Liver (tissue), 9 donors: Measurements from ENCODE around the gene CA10. TPM values are rescaled to one million over a fixed set of nuclear protein-coding genes. Genes with fewer than 3 reads are reported as not detected.

Source experiments
- DNase-seq: peaks from one replicate; pipeline ENCODE4 v3.0.0-alpha.2; 2017; ENCODE audit warnings: low spot score
- H3K27ac ChIP-seq, 2 donors: one replicate each; pipeline ENCODE4 v1.7.0; 2013; ENCODE audit warnings: inconsistent platforms in 2 of 2, low read length in 2 of 2, control low read depth in 1 of 2, low read depth in 1 of 2, mild to moderate bottlenecking in 1 of 2
- H3K27me3 ChIP-seq, 4 donors: one replicate each; pipeline versions ENCODE4 v1.6.1 to v1.7.0; 2013; ENCODE audit warnings: low read length in 3 of 4, inconsistent platforms in 1 of 4, mild to moderate bottlenecking in 1 of 4, moderate library complexity in 1 of 4; ENCODE audit not compliant: control insufficient read depth in 4 of 4, insufficient read depth in 4 of 4
- H3K36me3 ChIP-seq, 4 donors: one replicate each; pipeline versions ENCODE4 v1.6.1 to v1.7.0; 2013; ENCODE audit warnings: low read length in 3 of 4, mild to moderate bottlenecking in 3 of 4, low read depth in 1 of 4, moderate library complexity in 1 of 4; ENCODE audit not compliant: control insufficient read depth in 4 of 4, insufficient read depth in 3 of 4
- H3K4me1 ChIP-seq, 4 donors: one replicate each; pipeline versions ENCODE4 v1.6.1 to v1.7.0; 2013; ENCODE audit warnings: low read length in 3 of 4, mild to moderate bottlenecking in 3 of 4, moderate library complexity in 1 of 4; ENCODE audit not compliant: control insufficient read depth in 4 of 4, insufficient read depth in 4 of 4
- H3K4me3 ChIP-seq, 3 donors: one replicate each; pipeline versions ENCODE4 v1.6.1 to v1.7.0; 2013; ENCODE audit warnings: low read length in 3 of 3, control low read depth in 1 of 3, low read depth in 1 of 3, mild to moderate bottlenecking in 1 of 3
- H3K9ac ChIP-seq, 2 donors: one replicate each; pipeline ENCODE4 v1.7.0; 2013; ENCODE audit warnings: low read length in 2 of 2, mild to moderate bottlenecking in 2 of 2, moderate library complexity in 2 of 2, control low read depth in 1 of 2, low read depth in 1 of 2
- H3K9me3 ChIP-seq, 4 donors: one replicate each; pipeline versions ENCODE4 v1.6.1 to v1.7.0; 2013; ENCODE audit warnings: low read length in 3 of 4; ENCODE audit not compliant: control insufficient read depth in 4 of 4
- ATF3 ChIP-seq: IDR thresholded peaks from 2 replicates; pipeline ENCODE4 v1.6.1; 2016; ENCODE audit warnings: antibody characterized with exemption
- CTCF ChIP-seq: fragments of 150-350 bp; IDR thresholded peaks from 2 replicates; pipeline ENCODE4 v1.5.1; 2017; ENCODE audit warnings: improper control_type of control experiment, low read depth, low read length; ENCODE audit not compliant: missing input control
- EGR1 ChIP-seq, 2 donors: IDR thresholded peaks; 2 replicates each; pipeline ENCODE4 v1.6.1; 2016 to 2018; ENCODE audit warnings: antibody characterized with exemption in 2 of 2, low read depth in 2 of 2
- FOXA1 ChIP-seq: IDR thresholded peaks from 2 replicates; pipeline ENCODE4 v1.6.1; 2016; ENCODE audit warnings: antibody characterized with exemption
- FOXA2 ChIP-seq: IDR thresholded peaks from 2 replicates; pipeline ENCODE4 v1.6.1; 2016; ENCODE audit warnings: antibody characterized with exemption
- GABPA ChIP-seq, 2 donors: IDR thresholded peaks in 1 of 2; conservative IDR thresholded peaks in 1 of 2; 2 replicates each; pipeline ENCODE4 v1.6.1; 2016; ENCODE audit warnings: antibody characterized with exemption in 2 of 2, mild to moderate bottlenecking in 1 of 2, moderate library complexity in 1 of 2
- HNF4A ChIP-seq, 2 donors: conservative IDR thresholded peaks; 2 replicates each; pipeline ENCODE4 v1.6.1; 2016; ENCODE audit warnings: antibody characterized with exemption in 2 of 2, mild to moderate bottlenecking in 2 of 2
- HNF4G ChIP-seq: IDR thresholded peaks from 2 replicates; pipeline ENCODE4 v1.6.1; 2016; ENCODE audit warnings: antibody characterized with exemption
- MAX ChIP-seq: IDR thresholded peaks from 2 replicates; pipeline ENCODE4 v1.6.1; 2016; ENCODE audit warnings: antibody characterized with exemption
- NR2F2 ChIP-seq: IDR thresholded peaks from 2 replicates; pipeline ENCODE4 v1.6.1; 2016; ENCODE audit warnings: antibody characterized with exemption
- RAD21 ChIP-seq, 2 donors: IDR thresholded peaks; 2 replicates each; pipeline ENCODE4 v1.6.1; 2016; ENCODE audit warnings: antibody characterized with exemption in 2 of 2, mild to moderate bottlenecking in 2 of 2
- REST ChIP-seq: IDR thresholded peaks from 2 replicates; pipeline ENCODE4 v1.6.1; 2016; ENCODE audit warnings: antibody characterized with exemption, mild to moderate bottlenecking
- RXRA ChIP-seq, 2 donors: IDR thresholded peaks; 2 replicates each; pipeline ENCODE4 v1.6.1; 2017 to 2018; ENCODE audit warnings: antibody characterized with exemption in 2 of 2, mild to moderate bottlenecking in 1 of 2
- SP1 ChIP-seq: IDR thresholded peaks from 2 replicates; pipeline ENCODE4 v1.6.1; 2018; ENCODE audit warnings: antibody characterized with exemption, mild to moderate bottlenecking
- TAF1 ChIP-seq: conservative IDR thresholded peaks from 2 replicates; pipeline ENCODE4 v1.6.1; 2016; ENCODE audit warnings: antibody characterized with exemption, mild to moderate bottlenecking
- YY1 ChIP-seq: IDR thresholded peaks from 2 replicates; pipeline ENCODE4 v1.6.1; 2016; ENCODE audit warnings: antibody characterized with exemption, mild to moderate bottlenecking
- ZBTB33 ChIP-seq: IDR thresholded peaks from 2 replicates; pipeline ENCODE4 v1.6.1; 2016; ENCODE audit warnings: antibody characterized with exemption
- WGBS: extraction: QIAGEN DNeasy Blood & Tissue Kit; methylation state at CpG from one replicate; pipeline ENCODE4 v1.1.7; 2013; 5-methylcytosine and 5-hydroxymethylcytosine counted together
- polyA plus RNA-seq, 2 donors: library from polyadenylated mRNA; stranded (reverse) in 1 of 2; unstranded in 1 of 2; fragments of 200-250 nt in 1 of 2; fragments of >200 nt in 1 of 2; fragmentation: Nextera tagmentation in 1 of 2; extraction: Ambion mirVana in 1 of 2; gene quantifications; one replicate each; pipeline versions ENCODE4 v1.2.1 to v1.2.3, GENCODE V29; 2013 to 2015
- total RNA-seq, 2 donors: library from RNA; depleted of rRNA; stranded (reverse); fragments of >200 nt; gene quantifications; one replicate each; pipeline ENCODE4 v1.2.3, GENCODE V29; 2014
- donor health status: healthy.
- donor health status: healthy.
- donor health status: healthy.
- donor health status: healthy.
- donor health status: healthy.

Gene CA10
- total and polyA plus RNA-seq, 4 donors = 0.05 TPM; not detected in 3

GRCh38 chr17:52136166-52136565, 22.3 kb downstream of the CA10 start:
- peaks cover 0 to 2% (median 1%) of the 10 kb centered on the region in 4 donors for H3K27me3 ChIP-seq
- H3K4me3 ChIP-seq = no peak overlapping the region
- 52% methylated on average over 6 of the region's 6 CpGs for WGBS
- no peak overlapping the region for H3K27ac ChIP-seq
- H3K9me3 ChIP-seq = peaks cover 0 to 2% (median 0%) of the 10 kb centered on the region in 4 donors
- no peak for TF ChIP-seq GABPA (IDR thresholded peaks at IDR 0.05 in 1 of 2, conservative IDR thresholded peaks at IDR 0.05 in 1 of 2)
- TF ChIP-seq SP1 = no peak
- no peak for TF ChIP-seq RXRA (IDR thresholded peaks at IDR 0.05)
- TF ChIP-seq ATF3 = no peak
- no peak for TF ChIP-seq NR2F2
- TF ChIP-seq CTCF = no peak
- TF ChIP-seq MAX = no peak
- no peak for TF ChIP-seq HNF4G
- no peak for TF ChIP-seq HNF4A (conservative IDR thresholded peaks at IDR 0.05)
- TF ChIP-seq TAF1 = no peak
- TF ChIP-seq FOXA2 = no peak
- no peak for TF ChIP-seq REST
- TF ChIP-seq ZBTB33 = no peak
- no peak for TF ChIP-seq EGR1 (IDR thresholded peaks at IDR 0.05; ENCODE audit: low read depth in 2 of 2)
- H3K36me3 ChIP-seq = no peaks in the 10 kb centered on the region
- no peaks in the 10 kb centered on the region for H3K4me1 ChIP-seq
- H3K9ac ChIP-seq = no peak overlapping the region
- no peak for DNase-seq

GRCh38 chr17:52134641-52135040, 23.9 kb downstream of the CA10 start:
- 57% methylated on average over 1 of the region's 1 CpG for WGBS
- peaks cover 0 to 2% (median 0%) of the 10 kb centered on the region in 4 donors for H3K9me3 ChIP-seq
- DNase-seq = no peak
- H3K4me3 ChIP-seq = no peak overlapping the region
- H3K27ac ChIP-seq = no peak overlapping the region
- no peak overlapping the region for H3K9ac ChIP-seq
- H3K36me3 ChIP-seq = no peaks in the 10 kb centered on the region
- no peak for TF ChIP-seq CTCF
- TF ChIP-seq HNF4G = no peak
- no peak for TF ChIP-seq ATF3
- no peak for TF ChIP-seq GABPA (IDR thresholded peaks at IDR 0.05 in 1 of 2, conservative IDR thresholded peaks at IDR 0.05 in 1 of 2)
- no peak for TF ChIP-seq TAF1
- no peak for TF ChIP-seq RAD21 (IDR thresholded peaks at IDR 0.05)
- no peak for TF ChIP-seq FOXA1
- no peak for TF ChIP-seq YY1
- TF ChIP-seq RXRA (IDR thresholded peaks at IDR 0.05) = no peak
- no peak for TF ChIP-seq NR2F2
- no peak for TF ChIP-seq MAX
- peaks cover 0 to 2% (median 1%) of the 10 kb centered on the region in 4 donors for H3K27me3 ChIP-seq
- H3K4me1 ChIP-seq = no peaks in the 10 kb centered on the region
